ENCODE measurements around the gene KPNA5.

DNA sequence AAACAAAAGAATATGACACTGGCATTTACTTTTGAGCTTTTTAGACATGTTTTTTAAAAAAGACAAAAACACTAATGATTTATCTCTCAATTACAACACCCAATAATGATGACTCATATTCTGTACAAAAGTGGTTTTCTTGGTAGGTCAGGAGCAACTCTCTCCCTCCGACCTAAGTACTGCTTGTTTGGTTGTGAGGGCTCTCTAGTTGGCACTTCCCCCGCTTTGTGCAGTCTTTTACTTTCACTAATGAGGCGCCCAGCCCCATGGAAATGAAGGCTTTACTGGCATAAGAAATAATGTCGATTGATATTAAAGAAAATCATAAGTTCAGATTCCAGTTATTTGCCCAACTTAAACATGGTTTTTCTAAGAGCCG, 1.3 kb downstream of the KPNA5 start:
- TF ChIP-seq, protein P1, sequence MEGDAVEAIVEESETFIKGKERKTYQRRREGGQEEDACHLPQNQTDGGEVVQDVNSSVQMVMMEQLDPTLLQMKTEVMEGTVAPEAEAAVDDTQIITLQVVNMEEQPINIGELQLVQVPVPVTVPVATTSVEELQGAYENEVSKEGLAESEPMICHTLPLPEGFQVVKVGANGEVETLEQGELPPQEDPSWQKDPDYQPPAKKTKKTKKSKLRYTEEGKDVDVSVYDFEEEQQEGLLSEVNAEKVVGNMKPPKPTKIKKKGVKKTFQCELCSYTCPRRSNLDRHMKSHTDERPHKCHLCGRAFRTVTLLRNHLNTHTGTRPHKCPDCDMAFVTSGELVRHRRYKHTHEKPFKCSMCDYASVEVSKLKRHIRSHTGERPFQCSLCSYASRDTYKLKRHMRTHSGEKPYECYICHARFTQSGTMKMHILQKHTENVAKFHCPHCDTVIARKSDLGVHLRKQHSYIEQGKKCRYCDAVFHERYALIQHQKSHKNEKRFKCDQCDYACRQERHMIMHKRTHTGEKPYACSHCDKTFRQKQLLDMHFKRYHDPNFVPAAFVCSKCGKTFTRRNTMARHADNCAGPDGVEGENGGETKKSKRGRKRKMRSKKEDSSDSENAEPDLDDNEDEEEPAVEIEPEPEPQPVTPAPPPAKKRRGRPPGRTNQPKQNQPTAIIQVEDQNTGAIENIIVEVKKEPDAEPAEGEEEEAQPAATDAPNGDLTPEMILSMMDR (IDR thresholded peaks at IDR 0.05) = no peak
- TF ChIP-seq POLR2A (IDR thresholded peaks at IDR 0.05) = no peak

Data from testis (tissue), 2 donors.